ENCODE measurements around the gene ELN.

DNA sequence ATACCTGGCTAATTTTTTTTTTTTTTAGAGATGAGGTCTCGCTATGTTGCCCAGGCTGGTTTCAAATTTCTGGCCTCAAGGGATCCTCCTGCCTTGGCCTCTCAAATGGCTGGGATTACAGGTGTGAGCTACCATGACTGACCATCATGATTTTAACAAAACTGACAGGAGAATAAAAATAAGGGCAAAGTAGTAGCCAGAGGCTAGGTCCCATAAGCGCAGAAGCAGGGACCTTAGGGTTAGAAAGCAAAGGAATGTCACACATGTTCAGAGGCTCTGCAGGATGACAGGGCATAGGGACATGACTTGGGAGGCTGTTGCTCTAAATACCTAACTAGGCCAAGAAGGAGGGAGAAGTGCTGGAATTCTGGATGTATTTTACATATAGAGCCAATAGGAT is 50.5 kb downstream of the ELN start:
- TF ChIP-seq, protein P1, sequence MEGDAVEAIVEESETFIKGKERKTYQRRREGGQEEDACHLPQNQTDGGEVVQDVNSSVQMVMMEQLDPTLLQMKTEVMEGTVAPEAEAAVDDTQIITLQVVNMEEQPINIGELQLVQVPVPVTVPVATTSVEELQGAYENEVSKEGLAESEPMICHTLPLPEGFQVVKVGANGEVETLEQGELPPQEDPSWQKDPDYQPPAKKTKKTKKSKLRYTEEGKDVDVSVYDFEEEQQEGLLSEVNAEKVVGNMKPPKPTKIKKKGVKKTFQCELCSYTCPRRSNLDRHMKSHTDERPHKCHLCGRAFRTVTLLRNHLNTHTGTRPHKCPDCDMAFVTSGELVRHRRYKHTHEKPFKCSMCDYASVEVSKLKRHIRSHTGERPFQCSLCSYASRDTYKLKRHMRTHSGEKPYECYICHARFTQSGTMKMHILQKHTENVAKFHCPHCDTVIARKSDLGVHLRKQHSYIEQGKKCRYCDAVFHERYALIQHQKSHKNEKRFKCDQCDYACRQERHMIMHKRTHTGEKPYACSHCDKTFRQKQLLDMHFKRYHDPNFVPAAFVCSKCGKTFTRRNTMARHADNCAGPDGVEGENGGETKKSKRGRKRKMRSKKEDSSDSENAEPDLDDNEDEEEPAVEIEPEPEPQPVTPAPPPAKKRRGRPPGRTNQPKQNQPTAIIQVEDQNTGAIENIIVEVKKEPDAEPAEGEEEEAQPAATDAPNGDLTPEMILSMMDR (IDR thresholded peaks at IDR 0.05 in 4 of 5, conservative IDR thresholded peaks at IDR 0.05 in 1 of 5) = no peak
- no peak for TF ChIP-seq POLR2A (IDR thresholded peaks at IDR 0.05)
